K562 (cell line): ENCODE results near the gene ARMH3. TPM values are rescaled to one million over a fixed set of nuclear protein-coding genes. Genes with fewer than 3 reads are reported as not detected.
A peak's percentile ranks its signal among the peaks of the same experiment; 100 is the strongest.

Source experiments
- ARID2 ChIP-seq: fragments of 450-650 bp; IDR thresholded peaks from 2 replicates; pipeline ENCODE4 v1.6.1; 2017; ENCODE audit warnings: antibody characterized with exemption, mild to moderate bottlenecking
- CCAR2 ChIP-seq: fragments of 200-400 bp; formaldehyde crosslinking; IDR thresholded peaks from 2 replicates; pipeline ENCODE4 v1.6.1; 2017; ENCODE audit warnings: mild to moderate bottlenecking, low read depth, low read length
- CHD1 ChIP-seq: fragments of 200-600 bp; sonication (generic); IDR thresholded peaks from one replicate; pipeline ENCODE4 v1.6.1; 2012; ENCODE audit warnings: mild to moderate bottlenecking, moderate library complexity, low read length, inconsistent platforms
- FIP1L1 ChIP-seq: fragments of 200-400 bp; formaldehyde crosslinking; IDR thresholded peaks from 2 replicates; pipeline ENCODE4 v1.6.1; 2018; ENCODE audit warnings: mild to moderate bottlenecking, low read depth, low read length; ENCODE audit not compliant: poor library complexity, severe bottlenecking
- HMG20A ChIP-seq: fragments of 450-650 bp; formaldehyde crosslinking; conservative IDR thresholded peaks from 2 replicates; pipeline ENCODE4 v1.4.0; 2020; ENCODE audit warnings: mild to moderate bottlenecking, mixed read lengths
- NFIX ChIP-seq: fragments of 250-450 bp; sonication (Bioruptor Pico); IDR thresholded peaks from 2 replicates; pipeline ENCODE4 v1.4.0; 2020; ENCODE audit warnings: low read depth, mild to moderate bottlenecking, moderate library complexity
- PHB2 ChIP-seq: fragments of 450-650 bp; IDR thresholded peaks from 2 replicates; pipeline ENCODE4 v1.6.1; 2017; ENCODE audit warnings: low read depth
- POLR2AphosphoS2 ChIP-seq: IDR thresholded peaks from 2 replicates; pipeline ENCODE4 v1.6.1; 2012; ENCODE audit warnings: low read length, improper control_type of control experiment
- POLR2B ChIP-seq: fragments of 450-650 bp; IDR thresholded peaks from 2 replicates; pipeline ENCODE4 v1.6.1; 2018; ENCODE audit warnings: low read depth; ENCODE audit not compliant: partially characterized antibody
- POLR2G ChIP-seq: fragments of 200-400 bp; formaldehyde crosslinking; IDR thresholded peaks from 2 replicates; pipeline ENCODE4 v1.6.1; 2017; ENCODE audit warnings: low read depth, mild to moderate bottlenecking, antibody characterized with exemption, low read length, moderate library complexity
- PURB ChIP-seq: sonication (generic); formaldehyde crosslinking; IDR thresholded peaks from 2 replicates; pipeline ENCODE4 v1.9.0; 2021; ENCODE audit warnings: low read depth, mild to moderate bottlenecking, missing genetic modification reagents
- SMARCB1 ChIP-seq: IDR thresholded peaks from 2 replicates; pipeline ENCODE4 v1.6.1; 2011; ENCODE audit warnings: improper control_type of control experiment, low read depth; ENCODE audit not compliant: insufficient read length
- SRSF3 ChIP-seq: fragments of 200-400 bp; formaldehyde crosslinking; IDR thresholded peaks from 2 replicates; pipeline ENCODE4 v1.6.1; 2016; ENCODE audit warnings: mild to moderate bottlenecking, low read length, moderate library complexity; ENCODE audit not compliant: insufficient read depth
- ZBTB26 ChIP-seq: fragments of 450-650 bp; formaldehyde crosslinking; IDR thresholded peaks from 2 replicates; pipeline ENCODE4 v1.4.0; 2022; ENCODE audit warnings: missing genetic modification characterization
- ZBTB8A ChIP-seq: fragments of 450-650 bp; IDR thresholded peaks from 2 replicates; pipeline ENCODE4 v1.6.1; 2018; ENCODE audit warnings: mild to moderate bottlenecking, moderate library complexity; ENCODE audit not compliant: partially characterized antibody
- ZNF133 ChIP-seq: fragments of 250-450 bp; sonication (Bioruptor Pico); IDR thresholded peaks from 2 replicates; pipeline ENCODE4 v1.4.0; 2020; ENCODE audit warnings: mild to moderate bottlenecking
- ZNF282 ChIP-seq: sonication (generic); formaldehyde crosslinking; IDR thresholded peaks from 2 replicates; pipeline ENCODE4 v1.8.1; 2023; ENCODE audit warnings: missing genetic modification reagents
- ZNF395 ChIP-seq: fragments of 200-800 bp; sonication (Bioruptor generic); IDR thresholded peaks from 2 replicates; pipeline ENCODE4 v1.6.1; 2017; ENCODE audit warnings: missing genetic modification characterization, missing compliant biosample characterization
- ZZZ3 ChIP-seq: fragments of 450-650 bp; IDR thresholded peaks from 2 replicates; pipeline ENCODE4 v1.6.1; 2016; ENCODE audit warnings: antibody characterized with exemption, mild to moderate bottlenecking, moderate library complexity
- polyA plus RNA-seq, 8 experiments: library from polyadenylated mRNA; depleted of rRNA in 4 of 8; stranded (reverse) in 5 of 8; unstranded in 3 of 8; fragments of >200 nt; fragmentation: Nextera tagmentation in 2 of 8; fragmentation: Illumina TruSeq in 1 of 8; extraction: Ambion mirVana in 2 of 8; extraction: Trizol in 1 of 8; gene quantifications; 2 replicates each; pipeline versions ENCODE4 v1.2.1 to v1.2.3, GENCODE V29; 2011 to 2014; ENCODE audit warnings: inconsistent platforms in 1 of 8, missing spikeins in 1 of 8
- total RNA-seq, 7 experiments: library from RNA; depleted of rRNA in 6 of 7; stranded (reverse); fragments of >200 nt in 6 of 7; fragmentation: Illumina TruSeq in 2 of 7; extraction: Trizol in 2 of 7; gene quantifications; 2 replicates each; pipeline versions ENCODE4 v1.2.1 to v1.2.3, GENCODE V29; 2011 to 2021; ENCODE audit warnings: low replicate concordance in 1 of 7
- TF ChIP-seq, protein P1 (sequence below): fragments of 450-650 bp; conservative IDR thresholded peaks from 2 replicates; pipeline ENCODE4 v1.6.1; 2016; ENCODE audit warnings: missing genetic modification characterization, low read depth, mild to moderate bottlenecking, missing compliant biosample characterization, moderate library complexity
- TF ChIP-seq, protein P2 (sequence below): fragments of 250-450 bp; sonication (Bioruptor Pico); IDR thresholded peaks from 2 replicates; pipeline ENCODE4 v1.8.0; 2022; ENCODE audit warnings: moderate library complexity, mild to moderate bottlenecking, inconsistent platforms
- TF ChIP-seq, protein P3 (sequence below): sonication (generic); formaldehyde crosslinking; IDR thresholded peaks from 2 replicates; pipeline ENCODE4 v1.8.0; 2022; ENCODE audit warnings: mild to moderate bottlenecking, missing genetic modification reagents, borderline replicate concordance

ARMH3 gene
- total and polyA plus RNA-seq, 9 of the 15 experiments (the other 6 are each of a cell fraction or from before 2014, with no cell fraction given), result 0.29 to 0.73 TPM; not detected in 7

- TF ChIP-seq ZBTB26 (CRISPR knock-in tag) (no peak), NFIX (no peak), ZBTB8A (no peak), PHB2 (no peak), HMG20A (no peak), CCAR2 (no peak), ZNF395 (CRISPR knock-in tag) (peak; percentile 83), PURB (CRISPR knock-in tag) (no peak), CHD1 (no peak), POLR2G (peak; percentile 93), SRSF3 (no peak), ZZZ3 (no peak), ARID2 (no peak), ZNF282 (CRISPR knock-in tag) (peak; percentile 56; the same call in 1 of the 2 replicates), POLR2AphosphoS2 (no peak), ZNF133 (CRISPR knock-in tag) (no peak), POLR2B (peak; percentile 47), FIP1L1 (peak; percentile 76), SMARCB1 (no peak)
- TF ChIP-seq, protein P1, sequence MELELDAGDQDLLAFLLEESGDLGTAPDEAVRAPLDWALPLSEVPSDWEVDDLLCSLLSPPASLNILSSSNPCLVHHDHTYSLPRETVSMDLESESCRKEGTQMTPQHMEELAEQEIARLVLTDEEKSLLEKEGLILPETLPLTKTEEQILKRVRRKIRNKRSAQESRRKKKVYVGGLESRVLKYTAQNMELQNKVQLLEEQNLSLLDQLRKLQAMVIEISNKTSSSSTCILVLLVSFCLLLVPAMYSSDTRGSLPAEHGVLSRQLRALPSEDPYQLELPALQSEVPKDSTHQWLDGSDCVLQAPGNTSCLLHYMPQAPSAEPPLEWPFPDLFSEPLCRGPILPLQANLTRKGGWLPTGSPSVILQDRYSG (tag), result no peak
- TF ChIP-seq, protein P2, sequence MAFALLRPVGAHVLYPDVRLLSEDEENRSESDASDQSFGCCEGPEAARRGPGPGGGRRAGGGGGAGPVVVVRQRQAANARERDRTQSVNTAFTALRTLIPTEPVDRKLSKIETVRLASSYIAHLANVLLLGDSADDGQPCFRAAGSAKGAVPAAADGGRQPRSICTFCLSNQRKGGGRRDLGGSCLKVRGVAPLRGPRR (CRISPR knock-in tag), result no peak
- TF ChIP-seq, protein P3, sequence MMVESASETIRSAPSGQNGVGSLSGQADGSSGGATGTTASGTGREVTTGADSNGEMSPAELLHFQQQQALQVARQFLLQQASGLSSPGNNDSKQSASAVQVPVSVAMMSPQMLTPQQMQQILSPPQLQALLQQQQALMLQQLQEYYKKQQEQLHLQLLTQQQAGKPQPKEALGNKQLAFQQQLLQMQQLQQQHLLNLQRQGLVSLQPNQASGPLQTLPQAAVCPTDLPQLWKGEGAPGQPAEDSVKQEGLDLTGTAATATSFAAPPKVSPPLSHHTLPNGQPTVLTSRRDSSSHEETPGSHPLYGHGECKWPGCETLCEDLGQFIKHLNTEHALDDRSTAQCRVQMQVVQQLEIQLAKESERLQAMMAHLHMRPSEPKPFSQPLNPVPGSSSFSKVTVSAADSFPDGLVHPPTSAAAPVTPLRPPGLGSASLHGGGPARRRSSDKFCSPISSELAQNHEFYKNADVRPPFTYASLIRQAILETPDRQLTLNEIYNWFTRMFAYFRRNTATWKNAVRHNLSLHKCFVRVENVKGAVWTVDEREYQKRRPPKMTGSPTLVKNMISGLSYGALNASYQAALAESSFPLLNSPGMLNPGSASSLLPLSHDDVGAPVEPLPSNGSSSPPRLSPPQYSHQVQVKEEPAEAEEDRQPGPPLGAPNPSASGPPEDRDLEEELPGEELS (CRISPR knock-in tag), result peak; percentile 47; the same call in 1 of the 2 replicates
Measured at GRCh38 chr10:102055647-102056419, at the start of gene ARMH3 (continued).
